Body of pancreas (tissue), 4 donors: ENCODE measurements around the gene PSD.

Experiments
- POLR2A ChIP-seq, 3 donors: fragments of 450-650 bp; IDR thresholded peaks; one replicate each; pipeline ENCODE4 v1.6.1; 2016; ENCODE audit warnings: antibody characterized with exemption in 3 of 3, mild to moderate bottlenecking in 2 of 3
- TF ChIP-seq, protein P1 (sequence below), 7 experiments: fragments of 450-650 bp in 4 of 7; fragments of 200-600 bp in 3 of 7; sonication (generic) in 3 of 7; IDR thresholded peaks; one replicate each; pipeline ENCODE4 v1.5.1; 2016 to 2019; ENCODE audit warnings: antibody characterized with exemption in 7 of 7

DNA sequence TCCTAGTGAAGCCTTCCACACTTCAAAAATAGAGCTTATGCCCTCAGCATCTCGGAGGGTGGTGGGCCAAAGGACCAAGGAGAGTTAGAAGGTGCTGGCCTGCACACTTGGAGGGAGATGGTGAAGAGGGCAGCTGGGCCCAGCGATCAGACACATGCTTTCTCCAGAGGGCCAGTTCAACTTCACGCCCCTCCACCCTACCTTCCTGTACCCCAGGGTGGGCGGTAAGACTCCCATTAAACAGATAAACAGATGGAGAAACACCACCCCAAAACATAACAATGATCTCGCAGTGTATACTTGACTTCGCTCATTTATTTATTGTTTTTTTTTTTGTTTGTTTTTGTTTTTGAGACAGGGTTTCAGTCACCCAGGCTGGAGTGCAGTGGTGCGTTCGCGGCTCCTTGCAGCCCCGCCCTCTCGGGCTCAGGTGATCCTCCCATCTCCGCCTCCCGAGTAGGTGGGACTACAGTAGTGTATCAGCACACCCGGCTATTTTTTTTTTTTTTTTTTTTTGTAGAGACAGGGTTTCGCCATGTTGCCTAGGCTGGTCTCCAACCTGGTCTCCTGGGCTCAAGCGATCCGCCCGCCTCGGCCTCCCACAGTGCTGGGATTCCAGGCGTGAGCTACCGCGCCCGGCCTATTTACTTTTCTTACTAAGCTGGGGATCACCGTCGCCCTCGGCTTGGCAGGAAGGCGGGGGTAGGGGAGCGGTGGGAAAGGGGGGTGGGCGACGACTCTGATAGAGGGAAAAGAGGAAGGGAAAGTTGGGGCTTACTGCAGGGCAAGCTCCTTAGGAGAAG lies 30.9 kb upstream of the PSD start:
- TF ChIP-seq, protein P1, sequence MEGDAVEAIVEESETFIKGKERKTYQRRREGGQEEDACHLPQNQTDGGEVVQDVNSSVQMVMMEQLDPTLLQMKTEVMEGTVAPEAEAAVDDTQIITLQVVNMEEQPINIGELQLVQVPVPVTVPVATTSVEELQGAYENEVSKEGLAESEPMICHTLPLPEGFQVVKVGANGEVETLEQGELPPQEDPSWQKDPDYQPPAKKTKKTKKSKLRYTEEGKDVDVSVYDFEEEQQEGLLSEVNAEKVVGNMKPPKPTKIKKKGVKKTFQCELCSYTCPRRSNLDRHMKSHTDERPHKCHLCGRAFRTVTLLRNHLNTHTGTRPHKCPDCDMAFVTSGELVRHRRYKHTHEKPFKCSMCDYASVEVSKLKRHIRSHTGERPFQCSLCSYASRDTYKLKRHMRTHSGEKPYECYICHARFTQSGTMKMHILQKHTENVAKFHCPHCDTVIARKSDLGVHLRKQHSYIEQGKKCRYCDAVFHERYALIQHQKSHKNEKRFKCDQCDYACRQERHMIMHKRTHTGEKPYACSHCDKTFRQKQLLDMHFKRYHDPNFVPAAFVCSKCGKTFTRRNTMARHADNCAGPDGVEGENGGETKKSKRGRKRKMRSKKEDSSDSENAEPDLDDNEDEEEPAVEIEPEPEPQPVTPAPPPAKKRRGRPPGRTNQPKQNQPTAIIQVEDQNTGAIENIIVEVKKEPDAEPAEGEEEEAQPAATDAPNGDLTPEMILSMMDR (IDR thresholded peaks at IDR 0.05), result no peak
- TF ChIP-seq POLR2A (IDR thresholded peaks at IDR 0.05), result peak in 2 of 3 donors; percentile 47 to 55
